ENCODE results near the gene ASTN2. TPM values are rescaled to one million over a fixed set of nuclear protein-coding genes. Genes with fewer than 3 reads are reported as not detected.

ASTN2 gene
- total and polyA plus RNA-seq, 2 experiments from 2014 or later, result 7.0 to 24.6 TPM

GRCh38 chr9:116979456-116979855, 435.4 kb downstream of the ASTN2 start:
- peak; percentile 40 for DNase-seq (ENCODE audit: low spot score)

More at GRCh38 chr9:116979456-116979855, 435.4 kb downstream of the ASTN2 start:
- Histone ChIP-seq H3K27ac (ENCODE audit: low read depth) (no peak overlapping the region), H3K9me2 (ENCODE audit: insufficient read depth) (no peaks in the 10 kb centered on the region), H3F3A (replicated peaks; ENCODE audit: low read depth) (no peaks in the 10 kb centered on the region), H3K36me3 (ENCODE audit: insufficient read depth) (no peaks in the 10 kb centered on the region), H3K4me1 (ENCODE audit: insufficient read depth) (peaks cover 9% of the 10 kb centered on the region), H3K4me2 (no peak overlapping the region), H2AFZ (no peak overlapping the region), H3K4me3 (no peak overlapping the region), H4K20me1 (replicated peaks; ENCODE audit: insufficient read depth) (no peaks in the 10 kb centered on the region), H3K27me3 (ENCODE audit: insufficient read depth) (no peaks in the 10 kb centered on the region), H3K79me2 (replicated peaks; ENCODE audit: insufficient read depth) (no peaks in the 10 kb centered on the region)
- H3K9me3 Mint-ChIP-seq, result no peaks in the 10 kb centered on the region
- peak; percentile 67 for ATAC-seq
- no peak overlapping the region for H3K4me3 Mint-ChIP-seq
- H3K27me3 Mint-ChIP-seq (ENCODE audit: insufficient read depth, low read depth, poor library complexity), result peaks cover 5% of the 10 kb centered on the region
- peak overlapping the region; percentile 49; the same call in 1 of the 2 replicates for H3K27ac Mint-ChIP-seq
- TF ChIP-seq NANOG (IDR thresholded peaks at IDR 0.05; ENCODE audit: borderline replicate concordance) (no peak), CTCF (conservative IDR thresholded peaks at IDR 0.05; ENCODE audit: low read depth in 2 of 2) (no peak), ETS1 (IDR thresholded peaks at IDR 0.05) (no peak), ZNF114 (CRISPR knock-in tag; IDR thresholded peaks at IDR 0.05) (no peak), ZNF462 (CRISPR knock-in tag; IDR thresholded peaks at IDR 0.05) (no peak), POLR2AphosphoS5 (IDR thresholded peaks at IDR 0.05; ENCODE audit: low read depth) (no peak), CREB1 (CRISPR knock-in tag; IDR thresholded peaks at IDR 0.05; ENCODE audit: low read depth) (no peak), JUNB (IDR thresholded peaks at IDR 0.05; ENCODE audit: unreplicated experiment) (no peak), EZH2phosphoT487 (IDR thresholded peaks at IDR 0.05; ENCODE audit: unreplicated experiment) (no peak), REST (IDR thresholded peaks at IDR 0.05; ENCODE audit: unreplicated experiment) (no peak), EZH2 (IDR thresholded peaks at IDR 0.05; ENCODE audit: low read depth, unreplicated experiment) (no peak)
- H3K36me3 Mint-ChIP-seq (ENCODE audit: low read depth), result no peaks in the 10 kb centered on the region
- H3K4me1 Mint-ChIP-seq, result peaks cover 15% of the 10 kb centered on the region

All from GM23338 (cell line).